Mammary microvascular endothelial cell (primary cell): ENCODE measurements around the gene SHISA2. TPM values are rescaled to one million over a fixed set of nuclear protein-coding genes. Genes with fewer than 3 reads are reported as not detected.

Experiments used
- total RNA-seq: library from RNA; depleted of rRNA; stranded (reverse); fragments of >200 nt; gene quantifications from 2 replicates; pipeline ENCODE4 v1.2.3, GENCODE V29; 2015

SHISA2 gene
- 0.44 and 0.73 TPM in 2 replicates for total RNA-seq

GRCh38 chr13:26051657-26052311 lies at the start of gene SHISA2:
Gene SHISA2 (minus strand): TSS chr13:26052016. CDS start chr13:26050975, 1,041 bp downstream.

Other genes starting within 250 kb of the SHISA2 start
- gene RNF6, start 170.3 kb upstream of the SHISA2 start, total RNA-seq: 28.9 and 30.4 TPM in 2 replicates
- 11.9 and 12.4 TPM in 2 replicates for gene CDK8, start 202.1 kb upstream of the SHISA2 start, total RNA-seq